NCI-H1417 treated with DMSO at 0.1 percent for 48 hours (cell line): ENCODE results near the gene PPP3R2.
"Not testable (repeated sequence)": the region's sequence is repeated elsewhere in the genome, so short reads cannot be mapped to it uniquely, and the experiment has no call there.

Source experiments
- DNase-seq: peaks from one replicate; lab custom pipeline; 2025; lab: John Stamatoyannopoulos, UW

PPP3R2 gene

GRCh38 chr9:101587332-101588043 is 7.3 kb downstream of the PPP3R2 start:
- no peak for DNase-seq

- DNase-seq: no peak
Measured at GRCh38 chr9:101586651-101587050, 8.1 kb downstream of the PPP3R2 start.

DNA sequence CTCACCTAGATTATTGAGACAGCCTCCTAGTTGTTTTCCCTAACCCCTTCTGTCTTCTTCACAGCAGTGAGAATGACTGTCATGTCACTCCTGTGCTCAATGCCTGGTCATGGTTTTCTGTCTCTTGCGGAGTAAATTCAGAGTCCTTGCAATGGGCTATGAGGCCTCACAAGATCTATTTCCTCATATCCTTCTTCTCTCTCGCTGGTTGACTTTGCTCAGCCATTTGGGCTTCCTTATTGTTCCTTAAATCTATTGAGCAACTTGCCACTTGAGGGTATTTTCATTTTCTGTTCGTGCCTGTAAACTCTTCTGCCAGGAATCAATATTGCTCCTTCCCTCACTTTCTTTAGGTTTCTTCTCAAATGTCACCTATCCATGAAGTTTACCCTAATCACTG is 9.0 kb downstream of the PPP3R2 start:
- no peak for DNase-seq

DNA sequence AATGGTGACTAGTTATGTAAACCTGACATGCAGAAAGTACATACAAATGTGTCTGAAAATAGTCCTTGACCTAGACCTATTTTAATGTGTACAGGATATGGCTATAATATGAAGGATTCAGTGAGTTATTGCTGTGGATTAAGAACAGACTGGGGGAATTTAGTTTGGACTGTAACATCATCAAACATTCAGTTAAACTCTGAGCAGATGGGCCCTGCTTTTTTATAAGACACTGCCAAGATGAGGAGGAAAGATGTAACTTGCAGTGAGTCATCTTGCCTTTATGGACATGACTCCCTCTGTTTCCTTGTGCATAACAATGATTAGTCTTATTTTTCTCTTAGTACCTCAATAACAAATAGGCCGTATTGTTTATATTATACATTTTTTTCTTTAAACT is 12.2 kb downstream of the PPP3R2 start:
- DNase-seq: no peak

DNA sequence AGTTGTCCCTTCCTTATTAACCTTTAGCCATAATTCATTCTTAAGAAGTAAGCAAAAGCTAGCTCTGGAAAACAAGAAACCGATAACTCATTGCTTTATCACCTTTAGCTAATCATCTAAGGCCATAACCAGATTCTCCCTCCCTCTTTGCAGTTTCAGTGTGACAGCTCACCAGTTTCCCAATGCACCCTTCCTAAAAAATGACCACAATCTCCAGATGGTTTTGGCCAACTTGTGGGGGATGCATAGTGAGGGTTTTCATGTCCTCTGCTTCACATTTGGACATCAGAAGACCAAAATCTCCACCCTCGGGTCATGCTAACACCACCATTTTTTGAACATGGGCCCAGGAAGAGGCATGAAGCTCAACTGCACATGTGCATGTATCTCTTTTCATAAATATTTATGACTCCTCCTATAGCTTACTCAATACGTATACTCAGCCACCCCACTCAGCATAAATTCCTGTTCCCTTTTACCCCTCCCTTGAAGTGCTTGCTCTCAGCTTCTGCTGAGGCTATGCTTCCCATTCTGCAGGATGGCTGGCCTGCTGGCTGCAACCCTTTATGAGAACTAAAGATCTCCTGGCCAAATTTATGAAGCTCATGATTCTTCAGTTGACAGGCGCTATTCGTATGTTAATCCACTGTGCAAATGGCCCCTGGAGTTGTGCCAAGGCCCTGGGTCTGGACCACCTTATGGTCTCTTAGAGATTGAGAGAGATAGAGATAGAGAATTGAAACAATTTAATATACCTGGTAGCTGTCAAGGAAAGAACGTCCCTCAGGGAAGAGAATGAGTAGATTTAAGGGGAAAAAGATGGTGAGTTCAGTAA is 14.8 kb downstream of the PPP3R2 start:
- no peak for DNase-seq

- no peak for DNase-seq
Measured at GRCh38 chr9:101578378-101578777, 16.4 kb downstream of the PPP3R2 start.

GRCh38 chr9:101574731-101575333 is 19.9 kb downstream of the PPP3R2 start:
- no peak for DNase-seq

DNA sequence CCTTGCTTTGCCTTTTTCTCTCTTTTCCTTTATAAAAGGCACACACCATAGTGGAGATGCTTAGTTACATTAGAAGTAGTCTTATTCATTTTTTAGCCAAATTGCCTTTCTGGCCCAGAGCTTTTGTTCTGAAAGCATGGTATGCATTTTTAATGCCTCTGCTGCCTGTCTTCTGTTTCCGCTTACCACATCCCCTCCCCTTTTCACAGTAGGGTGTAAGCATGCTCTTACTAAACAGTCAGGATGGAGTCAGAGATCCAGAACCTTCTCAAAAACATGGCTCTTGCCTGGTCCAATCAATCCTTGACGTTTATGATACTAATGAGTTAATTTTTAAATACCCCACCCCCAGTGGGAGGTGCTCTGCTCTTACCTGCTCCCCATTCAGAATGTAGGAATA is 22.5 kb downstream of the PPP3R2 start:
- no peak for DNase-seq

DNA sequence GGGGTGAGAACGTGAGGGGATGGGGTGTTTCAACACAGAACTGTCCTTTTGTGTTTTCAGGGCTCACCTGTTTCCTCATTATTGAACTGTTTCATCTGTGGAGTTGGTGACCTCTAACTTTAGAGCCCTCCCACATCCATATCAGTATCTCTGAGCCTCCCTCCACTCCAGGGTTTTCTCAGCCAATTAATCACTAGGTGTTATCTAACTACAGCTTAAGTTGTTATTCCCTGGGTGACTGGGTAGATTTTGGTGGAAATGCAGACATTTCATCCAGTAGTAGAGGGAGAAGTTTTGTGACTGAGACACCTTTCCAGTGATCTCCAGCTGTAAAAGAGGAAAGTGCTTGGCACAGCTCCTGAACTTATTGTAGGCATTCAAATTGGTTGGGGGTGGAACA is 23.7 kb downstream of the PPP3R2 start:
- DNase-seq: no peak

DNA sequence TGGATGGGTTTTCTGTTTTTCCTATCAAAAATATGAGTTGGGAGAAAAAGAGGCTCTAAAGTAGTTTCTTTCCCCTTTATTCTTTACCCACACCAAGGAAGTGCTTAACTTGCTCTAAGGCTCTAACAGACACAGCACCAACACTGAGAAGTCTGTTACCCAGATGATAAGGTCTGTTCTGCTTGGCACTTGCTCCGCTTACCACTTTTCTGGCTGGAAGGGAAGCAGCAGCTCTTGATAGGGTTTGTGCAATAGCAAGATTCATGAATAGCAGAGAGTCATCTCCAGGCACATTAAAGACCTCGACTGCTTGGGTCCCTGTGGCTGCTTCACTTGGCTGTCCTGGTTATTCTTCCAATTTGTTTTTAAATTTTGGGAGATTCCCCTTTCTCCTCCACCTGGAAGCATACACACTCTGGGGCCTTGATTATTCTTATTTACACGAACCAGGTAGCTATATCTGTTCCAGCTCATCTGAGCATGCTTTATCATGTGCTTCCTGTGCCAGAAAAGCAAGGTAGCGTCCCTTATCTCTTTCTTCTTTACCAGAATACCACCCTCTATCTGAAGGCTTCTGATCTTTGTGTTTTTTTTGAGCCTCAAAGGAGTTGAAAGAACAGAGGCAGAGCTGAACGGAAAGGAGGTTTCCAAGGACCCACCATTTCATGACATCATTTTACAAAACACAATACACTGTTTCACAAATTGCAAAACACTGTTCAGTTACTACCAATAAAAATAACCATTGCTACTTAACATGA is 24.8 kb downstream of the PPP3R2 start:
- no peak for DNase-seq

DNA sequence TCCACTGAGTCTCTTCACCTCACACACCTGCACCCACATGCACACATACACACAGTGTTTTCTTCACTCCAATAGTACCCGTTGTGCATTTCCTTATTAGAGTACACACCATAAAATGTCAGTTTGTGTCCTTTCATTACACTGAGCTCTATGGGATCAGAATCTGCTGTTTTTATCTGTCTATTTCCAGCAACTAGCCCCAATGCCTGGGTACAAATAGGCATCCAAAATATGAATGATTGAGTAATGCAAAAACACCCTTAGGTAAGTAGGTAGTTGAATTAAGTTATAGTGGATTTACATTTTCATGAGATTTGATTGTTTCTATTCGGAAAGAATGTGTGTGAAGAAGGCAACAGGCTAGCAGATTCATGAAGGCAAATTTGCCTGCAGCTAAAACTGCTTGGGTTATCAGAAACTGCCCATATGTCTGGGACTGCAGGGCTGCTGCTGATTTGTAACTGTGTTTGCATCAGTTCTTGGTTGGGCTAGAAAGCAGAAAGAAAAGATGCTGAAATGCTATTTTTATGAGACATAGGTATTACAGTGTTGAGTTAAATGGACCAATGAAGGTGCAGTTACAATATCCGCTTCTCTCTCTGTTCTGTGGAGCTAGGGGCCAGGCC is 26.9 kb downstream of the PPP3R2 start:
- DNase-seq: no peak

DNA sequence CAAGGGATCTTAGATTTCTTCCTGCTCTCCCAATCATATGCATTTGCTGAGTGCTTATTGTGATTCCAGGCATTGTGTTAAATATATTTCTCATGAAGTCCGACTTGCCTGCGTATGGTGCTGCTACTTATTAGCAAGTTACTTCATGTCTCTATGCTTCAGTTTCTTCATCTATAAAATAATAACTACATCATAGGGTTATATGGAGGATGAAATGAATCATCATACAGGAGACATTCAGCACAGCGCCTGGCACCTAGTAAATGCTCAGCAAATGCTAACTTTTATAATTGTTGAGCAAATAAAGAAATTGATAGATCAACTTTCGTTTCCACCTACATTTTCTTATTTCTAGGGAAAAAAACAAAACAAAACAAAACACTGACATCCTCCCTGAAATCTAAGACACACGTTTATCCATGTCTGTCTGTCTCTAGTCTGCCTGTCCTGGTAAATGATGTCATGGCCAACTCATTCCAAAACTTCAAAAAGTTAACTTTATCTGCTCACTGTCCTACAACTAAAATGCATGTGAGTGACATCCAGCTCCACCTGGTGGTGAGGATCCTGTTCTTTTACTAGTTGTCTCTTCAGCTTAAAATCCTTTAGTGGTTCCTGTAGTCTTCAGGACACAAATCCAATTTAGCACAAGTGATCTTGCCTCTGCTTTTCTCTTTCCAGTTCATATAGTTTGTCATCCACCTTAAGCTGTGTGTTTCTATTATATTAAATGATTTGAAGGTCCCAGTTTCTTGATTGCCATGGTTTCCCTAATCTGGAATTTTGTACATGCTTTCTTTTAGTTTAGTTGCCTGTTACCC is 27.7 kb downstream of the PPP3R2 start:
- DNase-seq: no peak

- no peak for DNase-seq
Measured at GRCh38 chr9:101564252-101564651, 30.5 kb downstream of the PPP3R2 start.

GRCh38 chr9:101562966-101563365 is 31.8 kb downstream of the PPP3R2 start:
- no peak for DNase-seq

DNA sequence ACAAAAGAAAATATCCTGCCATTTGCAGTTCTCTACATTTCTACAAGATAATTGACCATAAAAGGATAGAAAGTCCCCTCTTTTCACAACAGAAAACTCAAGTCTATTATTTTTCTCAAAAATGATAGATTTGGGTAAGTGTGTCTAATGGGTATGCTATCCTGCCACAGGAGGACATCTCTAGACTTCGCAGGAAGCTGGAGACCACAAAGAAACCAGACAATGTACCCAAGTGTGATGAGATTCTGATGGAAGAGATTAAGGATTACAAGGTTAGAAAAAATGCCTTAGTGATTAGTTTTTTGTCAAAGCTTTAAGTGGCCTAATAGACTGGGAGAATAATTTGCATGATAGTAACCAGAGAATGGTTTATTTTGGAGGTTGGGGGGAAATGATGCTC is 33.0 kb downstream of the PPP3R2 start:
- DNase-seq: no peak

GRCh38 chr9:101549472-101550098 is 45.2 kb downstream of the PPP3R2 start:
- DNase-seq: not testable (repeated sequence)

- no peak for DNase-seq
Measured at GRCh38 chr9:101543098-101543735, 51.6 kb downstream of the PPP3R2 start.
